HEK293T (cell line): ENCODE results near the gene ACKR3.

ENCODE experiments used
- ARNT ChIP-seq: fragments of 450-650 bp; IDR thresholded peaks from 2 replicates; pipeline ENCODE4 v1.6.1; 2017; ENCODE audit warnings: mild to moderate bottlenecking
- BHLHE40 ChIP-seq: fragments of 450-650 bp; IDR thresholded peaks from 2 replicates; pipeline ENCODE4 v1.6.1; 2016; ENCODE audit warnings: mild to moderate bottlenecking, moderate library complexity, borderline replicate concordance
- CTBP1 ChIP-seq: fragments of 450-650 bp; IDR thresholded peaks from 2 replicates; pipeline ENCODE4 v1.6.1; 2016; ENCODE audit warnings: borderline replicate concordance
- ELF4 ChIP-seq: fragments of 450-650 bp; IDR thresholded peaks from 2 replicates; pipeline ENCODE4 v1.6.1; 2017; ENCODE audit warnings: antibody characterized with exemption
- FOXK2 ChIP-seq: fragments of 450-650 bp; IDR thresholded peaks from 2 replicates; pipeline ENCODE4 v1.6.1; 2016; ENCODE audit warnings: mild to moderate bottlenecking
- FOXM1 ChIP-seq: fragments of 450-650 bp; IDR thresholded peaks from 2 replicates; pipeline ENCODE4 v1.6.1; 2017; ENCODE audit warnings: mild to moderate bottlenecking, borderline replicate concordance
- HDGF ChIP-seq: fragments of 450-650 bp; IDR thresholded peaks from 2 replicates; pipeline ENCODE4 v1.6.1; 2017; ENCODE audit warnings: antibody characterized with exemption, borderline replicate concordance
- NFRKB ChIP-seq: fragments of 450-650 bp; IDR thresholded peaks from 2 replicates; pipeline ENCODE4 v1.6.1; 2016; ENCODE audit warnings: mild to moderate bottlenecking, moderate library complexity
- SP1 ChIP-seq: fragments of 450-650 bp; IDR thresholded peaks from 2 replicates; pipeline ENCODE4 v1.6.1; 2017
- SUZ12 ChIP-seq: fragments of 450-650 bp; IDR thresholded peaks from 2 replicates; pipeline ENCODE4 v1.6.1; 2016; ENCODE audit warnings: mild to moderate bottlenecking
- TARDBP ChIP-seq: fragments of 450-650 bp; IDR thresholded peaks from 2 replicates; pipeline ENCODE4 v1.6.1; 2016
- ZNF384 ChIP-seq: fragments of 450-650 bp; IDR thresholded peaks from 2 replicates; pipeline ENCODE4 v1.6.1; 2016

- TF ChIP-seq ZNF384 (no peak), CTBP1 (no peak), SP1 (no peak), FOXK2 (no peak), HDGF (no peak), SUZ12 (no peak), ARNT (no peak), FOXM1 (no peak), BHLHE40 (no peak), NFRKB (no peak), TARDBP (no peak), ELF4 (no peak)
Measured at GRCh38 chr2:236574000-236574399, 4.4 kb downstream of the ACKR3 start.
